Measurements from ENCODE around the gene GUCA2B. TPM values are rescaled to one million over a fixed set of nuclear protein-coding genes. Genes with fewer than 3 reads are reported as not detected.

GUCA2B gene
- total RNA-seq, 6 experiments from 2014 or later: not detected

- DNase-seq: no peak
- TF ChIP-seq CTCF (IDR thresholded peaks at IDR 0.05): no peak
- Mint-ChIP-seq H3K9me3 (no peaks in the 10 kb centered on the region; the same call in 1 of the 2 replicates), H3K27me3 (ENCODE audit: insufficient read depth) (peaks cover 1% of the 10 kb centered on the region), H3K4me1 (ENCODE audit: low read depth) (peaks cover 12% of the 10 kb centered on the region), H3K36me3 (ENCODE audit: low read depth) (peaks cover 45% of the 10 kb centered on the region), H3K27ac (no peak overlapping the region), H3K4me3 (no peak overlapping the region)
Measured at GRCh38 chr1:42201986-42202385, 48.8 kb downstream of the GUCA2B start.

Other genes with a start within 250 kb of the GUCA2B start
- gene HIVEP3, start 234.5 kb upstream of the GUCA2B start, total RNA-seq (2021; fragmentation: NEBNext Ultra II Directional; extraction: Animal tissue kit (Norgen Biotek cat#: 25700)): 1 to 10 TPM; 7.0 to 9.7 (median 7.9) TPM
- gene GUCA2A, start 11.3 kb downstream of the GUCA2B start, total RNA-seq (2021; fragmentation: NEBNext Ultra II Directional; extraction: Animal tissue kit (Norgen Biotek cat#: 25700)): not detected
- 10 to 100 TPM; 24.5 to 31.3 (median 28.9) TPM for gene FOXJ3, start 181.8 kb downstream of the GUCA2B start, total RNA-seq (2021; fragmentation: NEBNext Ultra II Directional; extraction: Animal tissue kit (Norgen Biotek cat#: 25700))
- gene RIMKLA, start 227.4 kb downstream of the GUCA2B start, total RNA-seq (2021; fragmentation: NEBNext Ultra II Directional; extraction: Animal tissue kit (Norgen Biotek cat#: 25700)): not detected